NCI-H1105 (cell line): ENCODE results near the gene ADRA1B.
"Not testable (repeated sequence)": the region's sequence is repeated elsewhere in the genome, so short reads cannot be mapped to it uniquely, and the experiment has no call there.

ENCODE experiments used
- DNase-seq: peaks from one replicate; lab custom pipeline; 2025; lab: John Stamatoyannopoulos, UW

ADRA1B gene

GRCh38 chr5:159929176-159929575 is 12.9 kb downstream of the ADRA1B start:
- DNase-seq, result no peak

GRCh38 chr5:159933531-159934485 is 17.5 kb downstream of the ADRA1B start:
- no peak for DNase-seq

DNA sequence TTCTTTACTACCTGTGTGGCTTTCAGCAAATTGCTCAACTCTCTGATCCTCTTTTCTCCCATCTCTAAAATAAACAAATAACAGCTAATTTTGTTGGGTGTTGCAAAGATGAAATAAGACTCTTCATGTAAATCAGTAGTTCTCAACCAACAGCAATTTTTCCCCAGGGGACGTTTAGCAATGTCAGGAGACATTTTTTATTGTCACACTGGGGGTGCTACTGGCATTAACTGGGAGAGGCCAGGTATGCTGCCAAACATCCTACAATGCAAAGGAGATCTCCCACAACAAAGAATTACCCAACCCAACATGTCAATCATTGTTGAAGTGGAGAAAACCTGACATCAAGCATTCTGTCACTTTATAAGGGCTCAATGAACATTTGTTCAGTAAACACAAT is 19.7 kb downstream of the ADRA1B start:
- no peak for DNase-seq

- no peak for DNase-seq
Measured at GRCh38 chr5:159936686-159937329, 20.5 kb downstream of the ADRA1B start.

DNA sequence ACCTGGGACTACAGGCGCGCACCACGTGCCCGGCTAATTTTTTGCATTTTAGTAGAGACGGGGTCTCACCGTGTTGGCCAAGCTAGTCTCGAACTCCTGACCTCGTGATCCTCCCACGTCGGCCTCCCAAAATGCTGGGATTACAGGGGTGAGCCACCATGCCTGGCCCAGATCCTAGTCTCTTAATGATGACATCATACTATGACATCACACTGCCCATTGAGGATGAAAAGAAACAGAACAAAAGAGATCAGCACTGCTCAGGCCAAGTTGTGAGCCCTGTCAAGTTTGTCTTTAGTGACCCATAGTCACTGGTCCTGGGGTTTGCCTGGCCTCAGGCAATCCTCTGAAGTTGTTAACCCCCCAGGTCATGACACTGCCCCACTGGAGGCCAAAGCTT is 21.3 kb downstream of the ADRA1B start:
- DNase-seq, result no peak

- DNase-seq, result no peak
Measured at GRCh38 chr5:159943326-159943725, 27.0 kb downstream of the ADRA1B start.

DNA sequence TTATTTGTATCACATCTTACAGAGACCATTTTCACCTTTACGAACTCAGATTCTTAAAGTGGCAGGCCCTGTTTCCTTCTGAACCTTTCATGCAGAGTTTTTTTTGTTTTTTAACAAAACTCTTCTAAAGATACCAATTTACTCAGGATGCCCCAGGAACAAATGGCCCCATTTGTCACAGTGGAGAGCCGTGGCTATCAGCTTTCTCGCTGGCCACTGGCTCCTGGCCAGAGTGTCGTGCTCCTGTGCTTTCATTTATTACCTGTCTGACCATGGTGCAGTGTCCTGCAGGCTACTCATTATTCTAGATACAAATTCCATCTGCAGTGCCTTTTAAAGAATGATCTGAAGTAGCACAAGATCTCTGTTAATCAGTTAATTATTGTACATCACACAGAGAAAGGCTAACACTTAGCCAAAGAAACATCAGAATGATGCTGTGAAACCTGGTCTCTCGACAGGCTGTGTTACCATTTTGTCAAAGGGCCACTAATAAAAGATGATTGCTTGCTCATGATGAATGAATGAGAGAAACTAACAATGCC is 27.8 kb downstream of the ADRA1B start:
- no peak for DNase-seq

DNA sequence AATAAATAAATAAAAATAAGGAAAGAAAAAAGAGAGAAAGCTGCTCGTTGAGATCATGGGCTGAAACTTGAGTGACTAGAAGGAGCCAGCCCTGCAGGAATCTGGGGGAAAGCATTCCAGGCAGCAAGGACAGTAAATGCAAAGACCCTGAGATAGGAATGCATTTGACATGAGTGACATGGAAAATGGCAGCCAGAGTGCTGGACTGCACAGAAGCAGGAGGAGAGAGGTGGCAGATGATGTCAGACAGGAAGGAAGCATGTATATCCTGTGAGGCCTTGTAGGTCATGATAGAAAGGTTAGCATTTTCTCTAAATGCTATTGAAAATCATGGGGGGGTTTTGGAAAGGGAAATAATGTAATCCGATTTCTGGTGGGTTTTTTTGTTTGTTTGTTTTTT is 29.1 kb downstream of the ADRA1B start:
- no peak for DNase-seq

DNA sequence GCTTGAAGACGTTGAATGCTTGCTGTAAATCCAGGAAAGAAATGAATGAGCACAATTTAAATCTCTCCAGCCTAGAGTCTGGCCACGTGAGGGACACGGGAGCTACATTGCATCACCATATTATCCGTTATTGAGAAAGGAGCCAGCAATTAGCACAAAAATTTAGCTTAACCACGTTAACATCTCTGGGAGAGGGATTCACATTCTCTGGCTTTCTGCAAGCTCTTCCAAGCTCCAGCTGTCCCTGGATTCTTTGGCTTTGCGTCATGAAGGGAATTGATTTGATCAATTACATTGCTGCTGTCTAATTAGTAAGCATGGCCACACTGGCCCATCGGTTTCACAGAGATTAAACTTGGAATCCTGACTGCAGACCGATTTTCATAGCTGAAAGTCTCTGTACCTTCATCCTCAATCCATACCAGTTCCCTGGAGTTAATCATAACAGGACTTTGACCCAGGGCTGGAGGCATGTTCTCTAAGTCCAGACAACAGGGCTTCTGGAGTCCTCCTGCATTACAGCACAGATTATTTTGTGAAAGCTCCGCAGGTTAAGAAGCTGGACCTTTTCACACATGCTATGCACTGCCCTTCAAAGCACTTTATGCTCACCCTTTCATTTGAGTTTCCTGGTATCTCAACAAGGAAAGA is 31.6 kb downstream of the ADRA1B start:
- no peak for DNase-seq

DNA sequence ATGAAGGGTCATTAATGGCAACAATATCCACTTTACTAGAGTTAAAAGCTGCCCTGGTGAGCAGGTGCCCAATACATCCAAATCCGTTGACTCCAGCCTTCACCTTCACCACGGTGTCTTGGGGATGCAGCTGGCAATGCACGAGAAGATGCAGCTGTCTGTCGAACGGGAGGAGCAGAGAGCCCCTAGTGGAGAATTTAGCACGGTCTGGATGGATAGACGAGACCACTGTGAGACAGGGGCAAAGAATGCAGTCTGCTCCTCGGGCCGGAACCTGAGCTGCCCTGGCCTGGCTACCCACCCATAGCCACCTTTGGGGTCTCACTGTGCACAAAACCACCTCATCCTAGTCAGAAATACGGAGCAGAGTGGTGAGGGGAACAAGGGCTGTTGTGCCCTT is 35.1 kb downstream of the ADRA1B start:
- no peak for DNase-seq

DNA sequence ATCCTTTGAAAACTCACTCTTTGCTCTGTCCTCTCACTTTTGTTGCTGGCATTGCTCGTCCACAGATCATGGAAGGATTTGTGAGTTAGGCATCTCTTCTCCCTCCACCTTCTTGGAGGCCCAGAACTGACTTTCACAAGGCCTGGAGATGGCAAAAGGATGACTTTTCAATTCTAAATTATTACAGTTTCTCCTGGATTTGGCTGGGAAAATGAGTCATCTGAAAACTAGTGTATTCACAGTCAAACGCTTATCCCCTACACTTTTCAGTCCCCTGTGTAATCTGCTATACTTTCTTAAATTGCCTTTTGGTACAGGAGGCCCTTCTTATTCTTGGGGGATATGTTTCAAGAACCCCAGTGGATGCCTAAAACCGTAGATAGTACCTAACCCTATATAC is 35.6 kb downstream of the ADRA1B start:
- DNase-seq, result no peak

DNA sequence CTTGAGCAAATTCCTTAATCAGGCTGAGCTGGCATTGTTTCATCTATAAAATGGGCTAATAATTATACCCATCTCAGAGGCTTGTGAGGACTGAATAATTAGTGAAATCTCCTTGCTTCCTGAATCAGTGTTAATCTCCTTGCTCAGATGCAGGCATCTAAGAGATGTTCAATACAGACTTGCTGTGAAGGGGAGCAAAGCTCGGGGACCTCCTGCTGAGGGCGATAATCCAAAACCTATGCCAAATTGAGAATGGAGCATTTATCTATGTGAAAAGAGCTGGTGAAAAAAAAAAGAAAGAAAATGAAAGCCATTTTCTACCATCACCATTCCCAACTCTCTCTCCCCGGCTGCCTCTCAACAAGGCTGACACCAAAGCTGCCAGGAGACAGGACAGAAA is 37.3 kb downstream of the ADRA1B start:
- no peak for DNase-seq

GRCh38 chr5:159955056-159955624 is 38.9 kb downstream of the ADRA1B start:
- no peak for DNase-seq

GRCh38 chr5:159956074-159956473 is 39.8 kb downstream of the ADRA1B start:
- DNase-seq, result no peak

DNA sequence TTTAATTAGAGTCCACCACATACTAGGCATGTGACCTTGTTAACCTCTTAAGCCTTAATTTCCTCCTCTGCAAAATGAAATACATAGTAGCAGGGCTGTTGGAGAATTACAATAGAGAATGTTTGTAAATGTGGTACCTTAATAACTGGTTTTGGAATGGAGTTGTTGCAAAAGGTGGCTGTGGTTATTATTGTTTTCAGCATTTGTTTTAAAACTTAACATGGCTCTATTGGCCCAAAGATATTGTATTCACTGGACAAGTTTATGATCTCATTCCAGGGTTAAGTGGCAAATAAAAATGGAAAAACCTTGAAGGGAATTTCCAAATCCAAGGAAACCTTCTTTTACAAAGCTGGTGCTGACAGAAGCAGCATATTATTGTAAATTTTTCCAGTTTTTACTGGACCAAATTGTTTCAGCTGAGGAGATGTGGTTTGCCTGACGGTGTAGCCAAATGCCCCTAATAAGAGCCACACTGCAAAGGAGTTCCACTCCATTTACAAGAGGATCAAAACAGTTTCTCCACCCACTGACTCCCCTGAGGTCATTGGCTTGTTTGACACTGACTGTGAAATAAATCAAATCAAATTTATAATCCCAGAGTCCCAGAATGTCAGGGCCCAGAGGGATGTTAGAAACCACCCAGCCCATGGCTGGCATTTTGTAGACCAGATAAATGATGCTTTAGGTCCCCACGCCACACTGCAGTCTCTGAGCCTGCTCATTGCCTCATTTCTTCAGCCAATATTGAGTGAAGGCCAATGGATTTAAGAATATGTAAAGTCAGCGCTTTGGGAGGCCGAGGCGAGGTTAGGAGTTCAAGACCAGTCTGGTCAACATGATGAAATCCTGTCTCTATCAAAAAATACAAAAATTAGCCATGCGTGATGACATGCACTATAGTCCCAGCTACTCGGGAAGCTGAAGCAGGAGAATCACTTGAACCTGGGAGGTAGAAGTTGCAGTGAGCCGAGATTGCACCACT is 45.2 kb downstream of the ADRA1B start:
- no peak for DNase-seq

DNA sequence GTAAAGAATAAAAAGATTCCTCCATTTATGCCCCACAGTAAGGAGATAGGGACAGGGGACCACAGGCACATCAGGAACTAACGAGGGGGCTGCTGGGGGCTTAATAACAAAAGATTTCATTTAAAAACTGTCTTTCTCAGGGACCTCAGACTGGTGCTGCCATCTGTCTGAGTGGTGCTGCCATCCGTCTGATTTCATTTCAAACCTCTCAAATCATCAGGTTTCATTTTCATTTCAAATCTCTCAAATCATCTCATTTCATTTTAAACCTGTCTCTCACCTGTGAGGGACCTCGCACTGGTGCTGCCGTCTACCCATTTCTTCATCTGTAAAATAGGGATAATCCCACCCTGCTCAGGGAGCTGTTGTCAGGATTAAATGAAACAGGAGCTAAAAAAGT is 45.9 kb downstream of the ADRA1B start:
- no peak for DNase-seq

GRCh38 chr5:159963935-159964334 is 47.7 kb downstream of the ADRA1B start:
- DNase-seq, result no peak

- DNase-seq, result no peak
Measured at GRCh38 chr5:159965031-159965837, 49.0 kb downstream of the ADRA1B start.

DNA sequence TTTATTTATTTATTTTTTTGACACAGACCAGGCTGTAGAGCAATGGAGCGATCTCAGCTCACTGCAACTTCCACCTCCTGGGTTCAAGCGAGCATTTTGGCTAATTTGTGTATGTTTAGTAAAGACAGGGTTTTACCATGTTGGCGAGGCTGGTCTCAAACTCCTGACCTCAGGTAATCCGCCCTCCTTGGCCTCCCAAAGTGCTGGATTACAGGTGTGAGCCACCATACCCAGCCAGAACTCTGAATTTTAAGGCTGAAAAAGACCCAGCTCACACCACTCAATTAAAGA is 49.5 kb downstream of the ADRA1B start:
- not testable (repeated sequence) for DNase-seq

GRCh38 chr5:159969966-159970365 is 53.7 kb downstream of the ADRA1B start:
- no peak for DNase-seq
